OCI-LY1 (cell line): ENCODE data around the gene RIPK4.

Source experiments
- H2AFZ ChIP-seq: fragments of 200-600 bp; sonication (generic), shearing (Covaris generic); 2 replicates; pipeline ENCODE4 v1.6.0; 2014; ENCODE audit warnings: antibody characterized with exemption, mild to moderate bottlenecking, low read length
- H3F3A ChIP-seq: fragments of 200-600 bp; sonication (generic), shearing (Covaris generic); 2 replicates; pipeline ENCODE4 v1.6.0; 2014; ENCODE audit warnings: mild to moderate bottlenecking, antibody characterized with exemption, low read length, moderate library complexity; ENCODE audit not compliant: insufficient read depth
- H3K27ac ChIP-seq: fragments of 200-600 bp; sonication (generic); 2 replicates; pipeline ENCODE4 v1.5.1; 2014; ENCODE audit warnings: low read length, mixed run types, mild to moderate bottlenecking, low read depth; ENCODE audit not compliant: poor library complexity, severe bottlenecking
- H3K27me3 ChIP-seq: fragments of 200-600 bp; sonication (generic); 2 replicates; pipeline ENCODE4 v1.6.0; 2014; ENCODE audit warnings: antibody characterized with exemption, mild to moderate bottlenecking, low read length, moderate library complexity; ENCODE audit not compliant: insufficient read depth
- H3K36me3 ChIP-seq: fragments of 200-600 bp; sonication (generic); 2 replicates; pipeline ENCODE4 v1.6.1; 2014; ENCODE audit warnings: mild to moderate bottlenecking, antibody characterized with exemption, low read length, moderate library complexity, mixed read lengths; ENCODE audit not compliant: insufficient read depth
- H3K4me1 ChIP-seq: fragments of 200-600 bp; sonication (generic); 2 replicates; pipeline ENCODE4 v1.5.1; 2014; ENCODE audit warnings: mild to moderate bottlenecking, low read length, moderate library complexity; ENCODE audit not compliant: insufficient read depth, severe bottlenecking
- H3K4me2 ChIP-seq: fragments of 200-600 bp; sonication (generic), shearing (Covaris generic); 2 replicates; pipeline ENCODE4 v1.6.1; 2014; ENCODE audit warnings: low read length
- H3K4me3 ChIP-seq: fragments of 200-600 bp; sonication (generic); 2 replicates; pipeline ENCODE4 v1.5.1; 2014; ENCODE audit warnings: low read length, low read depth, mild to moderate bottlenecking, mixed read lengths; ENCODE audit not compliant: poor library complexity, severe bottlenecking
- H3K79me2 ChIP-seq: fragments of 200-600 bp; shearing (Covaris generic); 2 replicates; pipeline ENCODE4 v1.6.1; 2016; ENCODE audit warnings: mixed run types, low read length, mixed read lengths; ENCODE audit not compliant: insufficient read depth
- H3K9ac ChIP-seq: fragments of 200-600 bp; sonication (generic), shearing (Covaris generic); 2 replicates; pipeline ENCODE4 v1.6.1; 2014; ENCODE audit warnings: mild to moderate bottlenecking, low read length, mixed read lengths
- H3K9me2 ChIP-seq: fragments of 200-600 bp; sonication (generic), shearing (Covaris generic); 2 replicates; pipeline ENCODE4 v1.6.1; 2014; ENCODE audit warnings: low read depth, mild to moderate bottlenecking, low read length, mixed read lengths
- H3K9me3 ChIP-seq: fragments of 200-600 bp; shearing (Covaris generic); 2 replicates; pipeline ENCODE4 v1.6.1; 2014; ENCODE audit warnings: low read length, mixed read lengths
- H4K20me1 ChIP-seq: fragments of 200-600 bp; sonication (generic), shearing (Covaris generic); 2 replicates; pipeline ENCODE4 v1.6.0; 2016; ENCODE audit warnings: mild to moderate bottlenecking, low read length; ENCODE audit not compliant: insufficient read depth
- EZH2 ChIP-seq: fragments of 200-600 bp; sonication (generic), shearing (Covaris generic); IDR thresholded peaks from 2 replicates; pipeline ENCODE4 v1.8.0; 2017; ENCODE audit warnings: borderline replicate concordance, mixed run types, mild to moderate bottlenecking, antibody characterized with exemption, low read length, moderate library complexity, mixed read lengths
- TF ChIP-seq, protein P1 (sequence below): fragments of 200-600 bp; sonication (generic), shearing (Covaris generic); IDR thresholded peaks from 2 replicates; pipeline ENCODE4 v1.5.1; 2017; ENCODE audit warnings: mild to moderate bottlenecking, antibody characterized with exemption, low read length, moderate library complexity, mixed read lengths

Gene RIPK4

DNA sequence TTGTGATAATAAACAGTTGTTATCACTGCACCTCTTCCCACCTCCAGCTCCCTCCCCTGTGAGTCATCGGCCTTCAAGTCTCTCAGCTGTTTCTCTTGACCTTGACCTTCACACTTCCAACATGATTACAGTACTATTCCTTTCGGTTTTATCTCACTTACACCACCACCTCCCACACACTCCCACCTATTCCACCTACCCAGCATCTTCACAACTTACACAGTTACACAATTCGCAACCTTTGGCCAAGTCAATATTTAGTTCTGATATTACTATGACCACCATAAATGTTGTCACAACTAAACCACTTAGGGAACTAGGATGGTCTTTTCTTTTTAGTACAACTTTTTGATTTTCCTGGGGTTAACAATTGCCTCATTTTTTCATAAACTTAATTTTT is 60.2 kb downstream of the RIPK4 start:
- Histone ChIP-seq H3K4me1 (no peaks in the 10 kb centered on the region), H4K20me1 (no peaks in the 10 kb centered on the region), H3K9me3 (no peaks in the 10 kb centered on the region), H3K27ac (no peak overlapping the region), H3K36me3 (no peaks in the 10 kb centered on the region), H3K4me3 (no peak overlapping the region), H3K4me2 (no peak overlapping the region), H2AFZ (no peak overlapping the region), H3F3A (no peaks in the 10 kb centered on the region), H3K9me2 (no peaks in the 10 kb centered on the region), H3K79me2 (no peaks in the 10 kb centered on the region), H3K27me3 (peaks cover 10% of the 10 kb centered on the region), H3K9ac (no peak overlapping the region)
- TF ChIP-seq, protein P1, sequence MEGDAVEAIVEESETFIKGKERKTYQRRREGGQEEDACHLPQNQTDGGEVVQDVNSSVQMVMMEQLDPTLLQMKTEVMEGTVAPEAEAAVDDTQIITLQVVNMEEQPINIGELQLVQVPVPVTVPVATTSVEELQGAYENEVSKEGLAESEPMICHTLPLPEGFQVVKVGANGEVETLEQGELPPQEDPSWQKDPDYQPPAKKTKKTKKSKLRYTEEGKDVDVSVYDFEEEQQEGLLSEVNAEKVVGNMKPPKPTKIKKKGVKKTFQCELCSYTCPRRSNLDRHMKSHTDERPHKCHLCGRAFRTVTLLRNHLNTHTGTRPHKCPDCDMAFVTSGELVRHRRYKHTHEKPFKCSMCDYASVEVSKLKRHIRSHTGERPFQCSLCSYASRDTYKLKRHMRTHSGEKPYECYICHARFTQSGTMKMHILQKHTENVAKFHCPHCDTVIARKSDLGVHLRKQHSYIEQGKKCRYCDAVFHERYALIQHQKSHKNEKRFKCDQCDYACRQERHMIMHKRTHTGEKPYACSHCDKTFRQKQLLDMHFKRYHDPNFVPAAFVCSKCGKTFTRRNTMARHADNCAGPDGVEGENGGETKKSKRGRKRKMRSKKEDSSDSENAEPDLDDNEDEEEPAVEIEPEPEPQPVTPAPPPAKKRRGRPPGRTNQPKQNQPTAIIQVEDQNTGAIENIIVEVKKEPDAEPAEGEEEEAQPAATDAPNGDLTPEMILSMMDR, result no peak
- TF ChIP-seq EZH2, result no peak

DNA sequence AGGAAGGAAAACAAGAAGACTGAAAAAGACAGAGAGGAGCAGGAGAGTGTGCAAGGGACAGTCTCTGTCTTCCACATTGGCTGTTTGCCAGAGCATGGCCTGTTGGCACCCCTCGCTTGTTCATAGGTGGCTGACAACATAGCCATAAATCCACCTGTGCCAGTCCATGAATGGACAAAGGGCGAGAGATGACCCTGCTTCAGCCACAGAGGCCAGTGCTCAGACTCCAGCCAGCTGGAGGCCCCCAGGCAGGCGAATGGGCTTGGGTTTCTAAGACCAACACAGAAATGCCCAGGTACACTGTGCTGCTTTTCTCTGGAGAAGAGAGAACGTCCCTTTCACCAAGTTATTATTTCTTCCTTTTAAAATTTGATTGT is 60.6 kb downstream of the RIPK4 start:
- Histone ChIP-seq H4K20me1 (no peaks in the 10 kb centered on the region), H3K4me3 (no peak overlapping the region), H3K9me2 (no peaks in the 10 kb centered on the region), H3K9me3 (no peaks in the 10 kb centered on the region), H3F3A (no peaks in the 10 kb centered on the region), H2AFZ (no peak overlapping the region), H3K4me1 (no peaks in the 10 kb centered on the region), H3K4me2 (no peak overlapping the region), H3K36me3 (no peaks in the 10 kb centered on the region), H3K27me3 (peaks cover 14% of the 10 kb centered on the region), H3K9ac (no peak overlapping the region), H3K79me2 (no peaks in the 10 kb centered on the region), H3K27ac (no peak overlapping the region)
- TF ChIP-seq, protein P1, result no peak
- TF ChIP-seq EZH2, result no peak

DNA sequence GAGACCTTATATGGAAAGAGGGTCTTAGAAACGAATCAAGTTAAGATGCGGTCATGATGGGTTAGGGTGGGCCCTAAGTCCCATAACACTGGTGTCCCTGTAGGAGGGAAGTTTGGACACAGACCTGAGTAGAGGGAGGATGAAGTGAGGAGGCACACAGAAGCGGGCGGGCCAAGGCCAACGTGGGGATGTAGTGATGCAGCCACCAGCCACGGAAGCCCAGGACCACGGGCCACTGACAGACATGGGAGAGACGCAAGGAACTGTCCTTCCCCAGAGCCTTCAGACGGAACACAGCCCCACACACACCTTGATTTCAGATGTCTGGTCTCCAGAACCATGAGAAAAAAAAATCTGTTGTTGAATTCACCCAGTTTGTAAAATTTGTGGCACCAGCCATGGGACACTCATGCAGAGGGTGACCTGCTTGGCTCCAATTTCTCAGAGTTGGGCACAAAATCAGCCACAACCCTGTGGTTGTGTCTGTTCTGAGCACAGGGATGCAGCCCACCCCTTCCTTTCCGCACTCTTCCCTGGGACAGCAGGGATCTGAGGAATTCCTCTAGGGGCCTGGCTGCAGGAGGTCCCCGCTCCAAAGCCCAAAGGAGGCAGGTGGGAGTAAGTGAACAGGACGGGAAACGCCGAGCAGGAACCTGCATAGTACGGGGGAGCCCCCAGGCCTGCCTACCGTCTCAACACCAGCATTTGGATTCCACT is 61.1 kb downstream of the RIPK4 start:
- TF ChIP-seq, protein P1, result no peak
- TF ChIP-seq EZH2, result no peak
- no peaks in the 10 kb centered on the region for H3K9me3 ChIP-seq
- H3K27me3 ChIP-seq, result peaks cover 15% of the 10 kb centered on the region
- no peaks in the 10 kb centered on the region for H3F3A ChIP-seq
- H3K9ac ChIP-seq, result no peak overlapping the region
- H4K20me1 ChIP-seq, result no peaks in the 10 kb centered on the region
- no peak overlapping the region for H3K4me3 ChIP-seq
- H3K27ac ChIP-seq, result no peak overlapping the region
- no peaks in the 10 kb centered on the region for H3K79me2 ChIP-seq
- H3K9me2 ChIP-seq, result no peaks in the 10 kb centered on the region
- no peak overlapping the region for H3K4me2 ChIP-seq
- H2AFZ ChIP-seq, result no peak overlapping the region
- H3K36me3 ChIP-seq, result no peaks in the 10 kb centered on the region
- no peaks in the 10 kb centered on the region for H3K4me1 ChIP-seq
